Activated effector memory CD4-positive, alpha-beta T cell treated with anti-CD3 and anti-CD28 coated beads, Interleukin-2, amount 50 U/mL, for 16 hours (primary cell): ENCODE measurements around the gene SLC43A1.

Experiments
- DNase-seq: peaks from one replicate; pipeline ENCODE4 v3.0.0-alpha.2; 2020

Gene SLC43A1

GRCh38 chr11:57479021-57479663, 36.4 kb downstream of the SLC43A1 start:
- no peak for DNase-seq

GRCh38 chr11:57477507-57478189, 37.9 kb downstream of the SLC43A1 start:
- no peak for DNase-seq

GRCh38 chr11:57476757-57477506, 38.6 kb downstream of the SLC43A1 start:
- DNase-seq = peak; percentile 69

- DNase-seq = peak; percentile 70
Observed at GRCh38 chr11:57476047-57476756, 39.3 kb downstream of the SLC43A1 start.

- no peak for DNase-seq
Observed at GRCh38 chr11:57475671-57476046, 39.8 kb downstream of the SLC43A1 start.

- DNase-seq = no peak
Observed at GRCh38 chr11:57475191-57475590, 40.3 kb downstream of the SLC43A1 start.

- DNase-seq = no peak
Observed at GRCh38 chr11:57474803-57475115, 40.7 kb downstream of the SLC43A1 start.

- DNase-seq = no peak
Observed at GRCh38 chr11:57474017-57474802, 41.3 kb downstream of the SLC43A1 start.

- DNase-seq = no peak
Observed at GRCh38 chr11:57473285-57473841, 42.1 kb downstream of the SLC43A1 start.

GRCh38 chr11:57471496-57471895, 44.0 kb downstream of the SLC43A1 start:
- DNase-seq = no peak

GRCh38 chr11:57469268-57469667, 46.2 kb downstream of the SLC43A1 start:
- no peak for DNase-seq

- DNase-seq = no peak
Observed at GRCh38 chr11:57468276-57468675, 47.2 kb downstream of the SLC43A1 start.

GRCh38 chr11:57467508-57468157, 47.9 kb downstream of the SLC43A1 start:
- no peak for DNase-seq

GRCh38 chr11:57466680-57467079, 48.8 kb downstream of the SLC43A1 start:
- DNase-seq = no peak

- no peak for DNase-seq
Observed at GRCh38 chr11:57464539-57465181, 50.8 kb downstream of the SLC43A1 start.

- no peak for DNase-seq
Observed at GRCh38 chr11:57463671-57464538, 51.6 kb downstream of the SLC43A1 start.

GRCh38 chr11:57462597-57462996, 52.9 kb downstream of the SLC43A1 start:
- no peak for DNase-seq

- DNase-seq = no peak
Observed at GRCh38 chr11:57461841-57462489, 53.5 kb downstream of the SLC43A1 start.
